HEK293 (cell line): Measurements from ENCODE around the gene CRTC1.

Experiments
- CTCF ChIA-PET: fragments of 350-600 bp; formaldehyde crosslinking; extraction: SDS; loops from one replicate; lab custom pipeline; 2021; ENCODE audit warnings: antibody characterized with exemption; lab: Yijun Ruan, JAX
- POLR2A ChIA-PET: fragments of 300-600 bp; formaldehyde crosslinking; extraction: SDS; loops from one replicate; lab custom pipeline; 2020; ENCODE audit warnings: antibody characterized with exemption, inconsistent platforms; lab: Yijun Ruan, JAX
- H3K27ac ChIP-seq: fragments of 200-500 bp; sonication (Bioruptor generic); 2 replicates; pipeline ENCODE4 v1.5.1; 2014; ENCODE audit warnings: low read depth, low read length, control low read depth, inconsistent platforms; ENCODE audit errors: extremely low read depth
- H3K36me3 ChIP-seq, 2 experiments: fragments of 200-500 bp in 1 of 2; sonication (Bioruptor generic) in 1 of 2; 1 replicate in 1 of 2; 2 replicates in 1 of 2; pipeline ENCODE4 v1.5.1; 2014 to 2017; ENCODE audit warnings: inconsistent platforms in 2 of 2, low read length in 2 of 2; ENCODE audit not compliant: control insufficient read depth in 2 of 2, insufficient read depth in 1 of 2
- H3K4me1 ChIP-seq: fragments of 200-500 bp; sonication (Bioruptor generic); 2 replicates; pipeline ENCODE4 v1.5.1; 2014; ENCODE audit warnings: mild to moderate bottlenecking, low read length, inconsistent platforms; ENCODE audit not compliant: control insufficient read depth, insufficient read depth
- H3K4me3 ChIP-seq: 2 replicates; pipeline ENCODE4 v1.5.1; 2011; ENCODE audit warnings: low read depth, mild to moderate bottlenecking, control low read depth, low read length, moderate library complexity
- H3K9me3 ChIP-seq: fragments of 200-500 bp; sonication (Bioruptor generic); 2 replicates; pipeline ENCODE4 v1.5.1; 2014; ENCODE audit warnings: low read depth, low read length, inconsistent platforms; ENCODE audit not compliant: control insufficient read depth, insufficient read depth
- AEBP2 ChIP-seq: fragments of 450-650 bp; formaldehyde crosslinking; IDR thresholded peaks from 2 replicates; pipeline ENCODE4 v1.5.1; 2016; ENCODE audit warnings: missing biosample characterization, missing genetic modification characterization, borderline replicate concordance
- BCL11A ChIP-seq: fragments of 450-650 bp; formaldehyde crosslinking; IDR thresholded peaks from 2 replicates; pipeline ENCODE4 v1.5.1; 2016; ENCODE audit warnings: low read depth, missing biosample characterization, missing genetic modification characterization
- ELK4 ChIP-seq: IDR thresholded peaks from 2 replicates; pipeline ENCODE4 v1.6.1; 2011; ENCODE audit warnings: mild to moderate bottlenecking, low read depth, low read length, borderline replicate concordance
- GLI2 ChIP-seq: fragments of 450-650 bp; formaldehyde crosslinking; IDR thresholded peaks from 2 replicates; pipeline ENCODE4; 2017; ENCODE audit warnings: missing biosample characterization, missing genetic modification characterization, low read depth, borderline replicate concordance
- OVOL3 ChIP-seq: fragments of 450-650 bp; formaldehyde crosslinking; IDR thresholded peaks from 2 replicates; pipeline ENCODE4 v1.5.1; 2016; ENCODE audit warnings: missing biosample characterization, missing genetic modification characterization
- TRIM28 ChIP-seq: IDR thresholded peaks from 2 replicates; pipeline ENCODE4 v1.6.1; 2011; ENCODE audit warnings: low read length, control low read depth, borderline replicate concordance
- ZNF112 ChIP-seq: fragments of 450-650 bp; formaldehyde crosslinking; IDR thresholded peaks from 2 replicates; pipeline ENCODE4 v1.5.0; 2017; ENCODE audit warnings: missing biosample characterization, missing genetic modification characterization
- ZNF121 ChIP-seq: fragments of 450-650 bp; formaldehyde crosslinking; IDR thresholded peaks from 2 replicates; pipeline ENCODE4 v1.5.1; 2016; ENCODE audit warnings: missing biosample characterization, missing genetic modification characterization
- ZNF148 ChIP-seq: fragments of 450-650 bp; formaldehyde crosslinking; IDR thresholded peaks from 2 replicates; pipeline ENCODE4 v1.5.0; 2017; ENCODE audit warnings: missing biosample characterization, missing genetic modification characterization, borderline replicate concordance
- ZNF19 ChIP-seq: fragments of 450-650 bp; formaldehyde crosslinking; IDR thresholded peaks from 2 replicates; pipeline ENCODE4; 2016; ENCODE audit warnings: missing biosample characterization, missing genetic modification characterization, low read depth
- ZNF223 ChIP-seq: fragments of 450-650 bp; formaldehyde crosslinking; IDR thresholded peaks from 2 replicates; pipeline ENCODE4 v1.5.1; 2016; ENCODE audit warnings: missing biosample characterization, missing genetic modification characterization
- ZNF280D ChIP-seq: fragments of 450-650 bp; formaldehyde crosslinking; IDR thresholded peaks from 2 replicates; pipeline ENCODE4 v1.5.1; 2016; ENCODE audit warnings: missing biosample characterization, missing genetic modification characterization
- ZNF449 ChIP-seq: fragments of 450-650 bp; formaldehyde crosslinking; IDR thresholded peaks from 2 replicates; pipeline ENCODE4 v1.5.1; 2017; ENCODE audit warnings: missing biosample characterization, mild to moderate bottlenecking, missing genetic modification characterization, moderate library complexity
- ZNF560 ChIP-seq: fragments of 450-650 bp; formaldehyde crosslinking; IDR thresholded peaks from 2 replicates; pipeline ENCODE4 v1.5.1; 2017; ENCODE audit warnings: missing biosample characterization, missing genetic modification characterization, borderline replicate concordance
- ZNF777 ChIP-seq: fragments of 450-650 bp; formaldehyde crosslinking; IDR thresholded peaks from 2 replicates; pipeline ENCODE4 v1.5.1; 2017; ENCODE audit warnings: missing biosample characterization, missing genetic modification characterization, borderline replicate concordance
- ZSCAN4 ChIP-seq: fragments of 450-650 bp; formaldehyde crosslinking; IDR thresholded peaks from 2 replicates; pipeline ENCODE4 v1.5.1; 2017; ENCODE audit warnings: missing biosample characterization, missing genetic modification characterization

CRTC1 gene

GRCh38 chr19:18764591-18765051, 81.1 kb downstream of the CRTC1 start:
- Histone ChIP-seq H3K4me3 (no peak overlapping the region), H3K27ac (no peak overlapping the region), H3K9me3 (no peaks in the 10 kb centered on the region), H3K4me1 (peaks cover 5% of the 10 kb centered on the region; the same call in 1 of the 2 replicates), H3K36me3 (no peaks in the 10 kb centered on the region; a peak in 1 of 3 replicates)
- POLR2A ChIA-PET, result interaction anchor here (0.6 kb wide), 1 partner anchor 111 kb away, joined by 3 read pairs; no protein-coding TSS in a partner anchor
- CTCF ChIA-PET, result no interaction called here
- TF ChIP-seq ZNF560 (tag by site-specific recombination), result no peak
- no peak for TF ChIP-seq ZNF449 (tag by site-specific recombination)
- TF ChIP-seq ZNF112, result no peak
- no peak for TF ChIP-seq BCL11A
- no peak for TF ChIP-seq ELK4
- no peak for TF ChIP-seq TRIM28
- no peak for TF ChIP-seq GLI2 (tag by site-specific recombination)
- TF ChIP-seq ZNF148 (tag by site-specific recombination), result no peak
- TF ChIP-seq OVOL3, result no peak
- TF ChIP-seq ZNF280D (tag by site-specific recombination), result no peak
- TF ChIP-seq ZNF121, result no peak
- TF ChIP-seq ZSCAN4 (tag by site-specific recombination), result no peak
- TF ChIP-seq ZNF223 (tag by site-specific recombination), result no peak
- no peak for TF ChIP-seq ZNF19 (tag by site-specific recombination)
- no peak for TF ChIP-seq ZNF777 (tag by site-specific recombination)
- no peak for TF ChIP-seq AEBP2
